Panc1 (cell line): ENCODE measurements around the gene ATP13A1. TPM values are rescaled to one million over a fixed set of nuclear protein-coding genes. Genes with fewer than 3 reads are reported as not detected.

ENCODE experiments used
- ATAC-seq: fragments of 200-7000 bp; cut with Tn5 transposase; 2 replicates; pipeline ENCODE4 v1.9.1; 2020; ENCODE audit warnings: mild to moderate bottlenecking, moderate library complexity
- BruUV-seq: library from RNA; stranded (reverse); fragments of 400-500 nt; replicated peaks from 2 replicates; lab custom pipeline; 2021; lab: Mats Ljungman, UMichigan
- CTCF ChIA-PET: fragments of 300-600 bp; sonication (Branson Sonifier 250); formaldehyde crosslinking; loops from one replicate; lab custom pipeline; 2022; ENCODE audit warnings: antibody characterized with exemption; lab: Charles Lee
- POLR2A ChIA-PET: fragments of 300-600 bp; sonication (Branson Sonifier 250); formaldehyde crosslinking; loops from one replicate; lab custom pipeline; 2022; ENCODE audit warnings: antibody characterized with exemption; lab: Charles Lee
- DNase-seq: peaks from one replicate; pipeline ENCODE4 v3.0.0-alpha.2; 2010; ENCODE audit warnings: low read depth, low spot score
- H3K27ac ChIP-seq: 2 replicates; pipeline ENCODE4 v1.5.1; 2011; ENCODE audit warnings: mild to moderate bottlenecking, low read length, inconsistent platforms
- H3K27me3 ChIP-seq: fragments of 200-500 bp; sonication (Bioruptor generic); 2 replicates; pipeline ENCODE4 v1.6.0; 2014; ENCODE audit warnings: low read length, inconsistent platforms; ENCODE audit not compliant: control insufficient read depth, insufficient read depth
- H3K36me3 ChIP-seq: fragments of 200-500 bp; sonication (Bioruptor generic); 2 replicates; pipeline ENCODE4 v1.5.1; 2014; ENCODE audit warnings: inconsistent platforms, mild to moderate bottlenecking, low read length, moderate library complexity; ENCODE audit not compliant: control insufficient read depth, insufficient read depth
- H3K4me1 ChIP-seq: 2 replicates; pipeline ENCODE4 v1.5.1; 2011; ENCODE audit warnings: inconsistent platforms, mild to moderate bottlenecking, low read length, moderate library complexity; ENCODE audit not compliant: control insufficient read depth, insufficient read depth
- H3K4me3 ChIP-seq, 2 experiments: 2 replicates each; pipeline ENCODE4 v1.5.1; 2011 to 2012; ENCODE audit warnings: low read depth in 2 of 2, low read length in 2 of 2, mild to moderate bottlenecking in 2 of 2, inconsistent platforms in 1 of 2, moderate library complexity in 1 of 2
- H3K9me3 ChIP-seq: fragments of 200-500 bp; sonication (Bioruptor generic); 2 replicates; pipeline ENCODE4 v1.5.1; 2014; ENCODE audit warnings: low read depth, mild to moderate bottlenecking, inconsistent platforms, low read length, moderate library complexity; ENCODE audit not compliant: control insufficient read depth, insufficient read depth
- CTCF ChIP-seq: fragments of 450-650 bp; IDR thresholded peaks from 2 replicates; pipeline ENCODE4 v1.5.1; 2017; ENCODE audit warnings: mild to moderate bottlenecking
- POLR2AphosphoS5 ChIP-seq: IDR thresholded peaks from 2 replicates; pipeline ENCODE4 v1.6.1; 2012; ENCODE audit warnings: mild to moderate bottlenecking, low read depth, low read length, moderate library complexity
- REST ChIP-seq, 2 experiments: IDR thresholded peaks; 2 replicates each; pipeline ENCODE4 v1.6.1; 2011 to 2012; ENCODE audit warnings: low read depth in 2 of 2, control low read depth in 1 of 2, low read length in 1 of 2, mild to moderate bottlenecking in 1 of 2, moderate library complexity in 1 of 2; ENCODE audit not compliant: insufficient read depth in 1 of 2
- SIN3A ChIP-seq: IDR thresholded peaks from 2 replicates; pipeline ENCODE4 v1.6.1; 2012; ENCODE audit warnings: low read depth, mild to moderate bottlenecking, low read length, moderate library complexity, borderline replicate concordance; ENCODE audit not compliant: insufficient read depth
- TCF7L2 ChIP-seq: IDR thresholded peaks from 2 replicates; pipeline ENCODE4 v1.6.1; 2011; ENCODE audit warnings: mild to moderate bottlenecking, low read depth, low read length, inconsistent platforms
- in situ Hi-C: cut with HindIII; loops from 2 replicates; pipeline ENCODE4 v1.10.0; 2016; ENCODE audit warnings: low sequenced_read_pairs, low pct_unique_long_range_greater_than_20kb
- intact Hi-C: fragments of 100-400 bp; cut with micrococcal nuclease; formaldehyde crosslinking; loops from one replicate; pipeline ENCODE4 v1.10.0; 2022; ENCODE audit not compliant: unreplicated experiment
- total RNA-seq: library from RNA; stranded (reverse); gene quantifications from one replicate; pipeline ENCODE4 v1.2.1, GENCODE V29; 2021; ENCODE audit not compliant: unreplicated experiment

Gene ATP13A1
- total RNA-seq, 1 experiment from 2014 or later = 62.3 TPM

GRCh38 chr19:19711306-19711933, 47.9 kb upstream of the ATP13A1 start:
- H3K4me3 ChIP-seq = no peak overlapping the region
- ChIA-PET POLR2A (no interaction called here), CTCF (no interaction called here)
- ATAC-seq (no peak), DNase-seq (no peak)
- H3K27me3 ChIP-seq = no peaks in the 10 kb centered on the region
- H3K36me3 ChIP-seq = peaks cover 2% of the 10 kb centered on the region; the same call in 1 of the 2 replicates
- TF ChIP-seq SIN3A = no peak
- no peak for TF ChIP-seq TCF7L2
- TF ChIP-seq POLR2AphosphoS5 = no peak
- TF ChIP-seq REST (IDR thresholded peaks at IDR 0.05; ENCODE audit: insufficient read depth in 1 of 2, low read depth in 2 of 2, low read length in 1 of 2) = no peak
- TF ChIP-seq CTCF = no peak
- intact Hi-C loops = no loop called here
- H3K27ac ChIP-seq = no peak overlapping the region
- in situ Hi-C loops = no loop called here
- H3K9me3 ChIP-seq = peaks cover 78% of the 10 kb centered on the region
- BruUV-seq = no TSS peak
- H3K4me1 ChIP-seq = no peaks in the 10 kb centered on the region

GRCh38 chr19:19710506-19710905, 47.0 kb upstream of the ATP13A1 start:
- Histone ChIP-seq H3K27me3 (no peaks in the 10 kb centered on the region), H3K36me3 (peaks cover 2% of the 10 kb centered on the region; the same call in 1 of the 2 replicates), H3K9me3 (peaks cover 70% of the 10 kb centered on the region), H3K4me1 (no peaks in the 10 kb centered on the region), H3K27ac (no peak overlapping the region), H3K4me3 (no peak overlapping the region)
- DNase-seq = no peak
- TF ChIP-seq SIN3A = no peak
- no peak for TF ChIP-seq REST (IDR thresholded peaks at IDR 0.05; ENCODE audit: insufficient read depth in 1 of 2, low read depth in 2 of 2, low read length in 1 of 2)
- no peak for TF ChIP-seq CTCF
- no peak for TF ChIP-seq TCF7L2
- no peak for TF ChIP-seq POLR2AphosphoS5
- ChIA-PET POLR2A (no interaction called here), CTCF (no interaction called here)
- no TSS peak for BruUV-seq
- intact Hi-C loops = no loop called here
- no peak for ATAC-seq
- in situ Hi-C loops = no loop called here
